GM19240 (cell line): ENCODE data around the gene PEPD.

Source experiments
- DNase-seq: peaks from one replicate; pipeline ENCODE4 v3.0.0; 2011; ENCODE audit warnings: low spot score; ENCODE audit not compliant: insufficient read length

PEPD gene

GRCh38 chr19:33408538-33409434 lies 112.8 kb downstream of the PEPD start:
- no peak for DNase-seq

GRCh38 chr19:33408116-33408515 lies 113.5 kb downstream of the PEPD start:
- DNase-seq, result no peak

- no peak for DNase-seq
These were observed 113.9 kb downstream of the PEPD start for GRCh38 chr19:33407716-33408115.

GRCh38 chr19:33407140-33407551 lies 114.4 kb downstream of the PEPD start:
- no peak for DNase-seq

GRCh38 chr19:33406521-33407139 lies 115.0 kb downstream of the PEPD start:
- peak; percentile 91 for DNase-seq

- DNase-seq, result no peak
These were observed 115.8 kb downstream of the PEPD start for GRCh38 chr19:33405553-33406461.

- no peak for DNase-seq
These were observed 116.4 kb downstream of the PEPD start for GRCh38 chr19:33405254-33405552.

GRCh38 chr19:33404506-33405253 lies 116.9 kb downstream of the PEPD start:
- no peak for DNase-seq

GRCh38 chr19:33403973-33404304 lies 117.7 kb downstream of the PEPD start:
- no peak for DNase-seq

- DNase-seq, result no peak
These were observed 118.2 kb downstream of the PEPD start for GRCh38 chr19:33403221-33403972.

GRCh38 chr19:33402421-33403220 lies 119.0 kb downstream of the PEPD start:
- DNase-seq, result no peak

- no peak for DNase-seq
These were observed 119.7 kb downstream of the PEPD start for GRCh38 chr19:33401683-33402420.

- DNase-seq, result no peak
These were observed 120.5 kb downstream of the PEPD start for GRCh38 chr19:33400856-33401682.

GRCh38 chr19:33399745-33400681 lies 121.6 kb downstream of the PEPD start:
- no peak for DNase-seq

GRCh38 chr19:33399081-33399744 lies 122.4 kb downstream of the PEPD start:
- no peak for DNase-seq

GRCh38 chr19:33398361-33399060 lies 123.1 kb downstream of the PEPD start:
- DNase-seq, result no peak
